H1 (cell line): ENCODE results near the gene MYO15B. TPM values are rescaled to one million over a fixed set of nuclear protein-coding genes. Genes with fewer than 3 reads are reported as not detected.

Experiments used
- CTCF ChIA-PET: fragments of 300-600 bp; sonication (Branson Sonifier 250); formaldehyde crosslinking; loops from one replicate; lab custom pipeline; 2021; ENCODE audit not compliant: partially characterized antibody; lab: Charles Lee
- POLR2A ChIA-PET: fragments of 300-600 bp; sonication (Branson Sonifier 250); formaldehyde crosslinking; loops from one replicate; lab custom pipeline; 2021; ENCODE audit warnings: inconsistent platforms; ENCODE audit not compliant: partially characterized antibody; lab: Charles Lee
- DNase-seq, 2 experiments: peaks; one replicate each; pipeline versions ENCODE4 v3.0.0 to v3.0.0-alpha.2; 2010 to 2022; ENCODE audit warnings: low spot score in 2 of 2, low read depth in 1 of 2, mixed read lengths in 1 of 2
- FAIRE-seq: peaks from 2 replicates; lab custom pipeline; 2011; peaks lifted over from hg19 to GRCh38; lab: Jason Lieb, UNC
- H2AFZ ChIP-seq: 2 replicates; pipeline ENCODE4 v1.8.1; 2012; ENCODE audit warnings: low read length, inconsistent platforms
- H2AK5ac ChIP-seq: 2 replicates; pipeline ENCODE4 v1.6.1; 2013; ENCODE audit warnings: low read depth, low read length
- H2BK120ac ChIP-seq: replicated peaks from 2 replicates; pipeline ENCODE3; 2013; ENCODE audit warnings: low read depth, low read length, inconsistent platforms
- H2BK12ac ChIP-seq: 2 replicates; pipeline ENCODE4 v1.6.1; 2013; ENCODE audit warnings: low read depth, low read length
- H2BK15ac ChIP-seq: 2 replicates; pipeline ENCODE4 v1.6.1; 2013; ENCODE audit warnings: low read length
- H2BK20ac ChIP-seq: 2 replicates; pipeline ENCODE4 v1.6.1; 2013; ENCODE audit warnings: low read length
- H2BK5ac ChIP-seq: 2 replicates; pipeline ENCODE4 v1.6.1; 2013; ENCODE audit warnings: low read depth, low read length
- H3K14ac ChIP-seq: 2 replicates; pipeline ENCODE4 v1.6.1; 2013; ENCODE audit warnings: inconsistent platforms; ENCODE audit not compliant: insufficient read length
- H3K18ac ChIP-seq: 2 replicates; pipeline ENCODE4 v1.6.1; 2013; ENCODE audit warnings: low read length; ENCODE audit errors: extremely low read depth
- H3K23ac ChIP-seq: 2 replicates; pipeline ENCODE4 v1.6.1; 2013; ENCODE audit warnings: inconsistent platforms; ENCODE audit not compliant: insufficient read length
- H3K23me2 ChIP-seq: 2 replicates; pipeline ENCODE4 v1.6.1; 2013; ENCODE audit warnings: low read depth, low read length
- H3K27ac ChIP-seq: 2 replicates; pipeline ENCODE4 v1.6.1; 2011; ENCODE audit warnings: low read depth, low read length, inconsistent platforms
- H3K27me3 ChIP-seq, 4 experiments: replicated peaks in 1 of 4; 1 replicate in 1 of 4; 2 replicates in 3 of 4; pipeline versions ENCODE4 v1.6.1 to v1.8.1; 2011 to 2013; ENCODE audit warnings: low read length in 3 of 4, mild to moderate bottlenecking in 3 of 4, inconsistent platforms in 2 of 4, mixed read lengths in 2 of 4, moderate library complexity in 1 of 4; ENCODE audit not compliant: control insufficient read depth in 3 of 4, insufficient read depth in 3 of 4; ENCODE audit errors: extremely low read depth in 1 of 4
- H3K36me3 ChIP-seq, 4 experiments: 2 replicates each; pipeline versions ENCODE4 v1.6.1 to v1.8.1; 2011 to 2013; ENCODE audit warnings: mild to moderate bottlenecking in 4 of 4, low read length in 3 of 4, moderate library complexity in 2 of 4, control low read depth in 1 of 4, inconsistent platforms in 1 of 4; ENCODE audit not compliant: insufficient read depth in 4 of 4, control insufficient read depth in 2 of 4
- H3K4ac ChIP-seq: replicated peaks from 2 replicates; pipeline ENCODE3; 2013; ENCODE audit warnings: low read length, low read depth, mixed read lengths, inconsistent platforms; ENCODE audit not compliant: insufficient read length
- H3K4me1 ChIP-seq, 4 experiments: replicated peaks in 1 of 4; 1 replicate in 1 of 4; 2 replicates in 3 of 4; pipeline versions ENCODE4 v1.6.1 to v1.8.1; 2011 to 2013; ENCODE audit warnings: low read length in 3 of 4, inconsistent platforms in 2 of 4, mixed read lengths in 1 of 4; ENCODE audit not compliant: insufficient read depth in 4 of 4, control insufficient read depth in 3 of 4
- H3K4me2 ChIP-seq, 2 experiments: 2 replicates each; pipeline versions ENCODE4 v1.6.1 to v1.8.1; 2011 to 2013; ENCODE audit warnings: low read depth in 2 of 2, low read length in 2 of 2, control low read depth in 1 of 2, inconsistent platforms in 1 of 2, mild to moderate bottlenecking in 1 of 2; ENCODE audit not compliant: insufficient read depth in 1 of 2
- H3K4me3 ChIP-seq, 4 experiments: fragments of 200-600, 300-600 bp in 1 of 4; sonication (generic), shearing (Covaris generic), sonication (Bioruptor Twin) in 1 of 4; 2 replicates each; pipeline versions ENCODE4 v1.5.1 to v1.8.1; 2011 to 2016; ENCODE audit warnings: low read length in 4 of 4, low read depth in 3 of 4, control low read depth in 2 of 4, inconsistent platforms in 2 of 4, mild to moderate bottlenecking in 2 of 4, mixed read lengths in 1 of 4, moderate library complexity in 1 of 4; ENCODE audit not compliant: insufficient read depth in 2 of 4; ENCODE audit errors: extremely low read depth in 1 of 4
- H3K56ac ChIP-seq: replicated peaks from 2 replicates; pipeline ENCODE3; 2013; ENCODE audit warnings: low read depth, mild to moderate bottlenecking, mixed read lengths, low read length, inconsistent platforms; ENCODE audit not compliant: insufficient read length
- H3K79me1 ChIP-seq: 2 replicates; pipeline ENCODE4 v1.6.1; 2013; ENCODE audit warnings: low read depth, low read length, control low read depth
- H3K79me2 ChIP-seq, 2 experiments: 2 replicates each; pipeline versions ENCODE4 v1.6.1 to v1.8.1; 2012 to 2013; ENCODE audit warnings: low read length in 2 of 2, mild to moderate bottlenecking in 2 of 2, inconsistent platforms in 1 of 2; ENCODE audit not compliant: insufficient read depth in 2 of 2, control insufficient read depth in 1 of 2
- H3K9ac ChIP-seq, 4 experiments: replicated peaks in 1 of 4; 1 replicate in 1 of 4; 2 replicates in 3 of 4; pipeline versions ENCODE4 v1.6.1 to v1.8.1; 2011 to 2013; ENCODE audit warnings: low read depth in 3 of 4, low read length in 3 of 4, control low read depth in 2 of 4, mild to moderate bottlenecking in 2 of 4, moderate library complexity in 2 of 4, inconsistent platforms in 1 of 4; ENCODE audit errors: extremely low read depth in 1 of 4
- H3K9me3 ChIP-seq, 2 experiments: 2 replicates each; pipeline versions ENCODE4 v1.6.1 to v1.8.1; 2012 to 2013; ENCODE audit warnings: mild to moderate bottlenecking in 2 of 2, moderate library complexity in 2 of 2, control low read depth in 1 of 2, inconsistent platforms in 1 of 2, low read depth in 1 of 2, low read length in 1 of 2, mixed read lengths in 1 of 2; ENCODE audit not compliant: insufficient read depth in 2 of 2
- H4K20me1 ChIP-seq, 2 experiments: replicated peaks in 1 of 2; 2 replicates each; pipeline versions ENCODE3 to v1.8.1; 2011 to 2013; ENCODE audit warnings: inconsistent platforms in 2 of 2, low read length in 2 of 2, mild to moderate bottlenecking in 1 of 2; ENCODE audit not compliant: insufficient read depth in 2 of 2, control insufficient read depth in 1 of 2
- H4K5ac ChIP-seq: 2 replicates; pipeline ENCODE4 v1.6.1; 2013; ENCODE audit warnings: low read length, low read depth, mixed read lengths, inconsistent platforms; ENCODE audit not compliant: insufficient read length
- H4K8ac ChIP-seq: 2 replicates; pipeline ENCODE4 v1.8.0; 2013; ENCODE audit warnings: mild to moderate bottlenecking, moderate library complexity, low read length, inconsistent platforms; ENCODE audit not compliant: insufficient read depth; ENCODE audit errors: extremely low read depth
- H4K91ac ChIP-seq: replicated peaks from 2 replicates; pipeline ENCODE3; 2013; ENCODE audit warnings: low read length, mixed read lengths, inconsistent platforms; ENCODE audit not compliant: insufficient read length
- BACH1 ChIP-seq: IDR thresholded peaks from 2 replicates; pipeline ENCODE4 v1.6.1; 2012; ENCODE audit warnings: low read length, improper control_type of control experiment
- CTBP2 ChIP-seq: IDR thresholded peaks from 2 replicates; pipeline ENCODE4 v1.7.0; 2011; ENCODE audit warnings: borderline replicate concordance, mild to moderate bottlenecking, moderate library complexity, mixed read lengths, low read length; ENCODE audit not compliant: insufficient read depth, insufficient read length
- GTF2F1 ChIP-seq: IDR thresholded peaks from 2 replicates; pipeline ENCODE4 v1.6.1; 2012; ENCODE audit warnings: low read depth, low read length, improper control_type of control experiment, borderline replicate concordance
- POU5F1 ChIP-seq: IDR thresholded peaks from 2 replicates; pipeline ENCODE4 v1.6.1; 2011; ENCODE audit warnings: low read depth, mild to moderate bottlenecking, low read length, moderate library complexity
- SIRT6 ChIP-seq: IDR thresholded peaks from one replicate; pipeline ENCODE4 v1.7.1; 2012; ENCODE audit warnings: low read length, inconsistent platforms
- SIX5 ChIP-seq: IDR thresholded peaks from 2 replicates; pipeline ENCODE4 v1.6.1; 2011; ENCODE audit warnings: mild to moderate bottlenecking, low read depth, low read length
- YY1 ChIP-seq: IDR thresholded peaks from 2 replicates; pipeline ENCODE4 v1.6.1; 2011; ENCODE audit warnings: low read depth, mild to moderate bottlenecking, low read length
- WGBS, 2 experiments: shearing (Covaris generic) in 1 of 2; methylation state at CpG; one replicate each; pipeline versions ENCODE4 v1.1.6 to v1.1.7; 2013 to 2015; ENCODE audit warnings: low lambda C conversion rate in 2 of 2, mixed read lengths in 2 of 2, inconsistent platforms in 1 of 2, low coverage in 1 of 2, missing lambda C conversion rate in 1 of 2; ENCODE audit not compliant: insufficient replicate concordance in 2 of 2, insufficient coverage in 1 of 2, insufficient read length in 1 of 2; ENCODE audit errors: extremely low coverage in 1 of 2, missing lambda C conversion rate in 1 of 2; 5-methylcytosine and 5-hydroxymethylcytosine counted together
- polyA plus RNA-seq, 7 experiments: library from polyadenylated mRNA; depleted of rRNA in 3 of 7; stranded (reverse) in 5 of 7; unstranded in 2 of 7; fragments of >200 nt in 5 of 7; fragments of 200-250 nt in 2 of 7; gene quantifications; 1 replicate in 5 of 7; 2 replicates in 1 of 7; 4 replicates in 1 of 7; pipeline versions ENCODE4 v1.2.1 to v1.2.3, GENCODE V29; 2011 to 2013; ENCODE audit warnings: missing spikeins in 2 of 7, mixed read lengths in 2 of 7
- total RNA-seq: library from RNA; stranded (reverse); fragmentation: NEBNext Ultra II Directional; extraction: Animal tissue kit (Norgen Biotek cat#: 25700); gene quantifications from 2 replicates; pipeline ENCODE4 v1.2.1, GENCODE V29; 2021
- TF ChIP-seq, protein P1 (sequence below): IDR thresholded peaks from 2 replicates; pipeline ENCODE4 v1.6.1; 2011; ENCODE audit warnings: low read depth, mild to moderate bottlenecking, low read length; ENCODE audit not compliant: insufficient read depth
- TF ChIP-seq, protein P2 (sequence below), 3 experiments: IDR thresholded peaks; 1 replicate in 2 of 3; 2 replicates in 1 of 3; pipeline versions ENCODE4 v1.5.1 to v1.6.1; 2011; ENCODE audit warnings: low read length in 3 of 3, mild to moderate bottlenecking in 3 of 3, inconsistent platforms in 2 of 3, low read depth in 1 of 3, moderate library complexity in 1 of 3; ENCODE audit not compliant: insufficient read depth in 1 of 3; ENCODE audit errors: control extremely low read depth in 1 of 3
- TF ChIP-seq, protein P3 (sequence below): IDR thresholded peaks from 2 replicates; pipeline ENCODE4 v1.6.1; 2011; ENCODE audit warnings: low read length, improper control_type of control experiment

Gene MYO15B
- total and polyA plus RNA-seq, 2 of the 8 experiments (the other 6 are each of a cell fraction or from before 2014, with no cell fraction given), result 7.1 to 11.2 TPM

DNA sequence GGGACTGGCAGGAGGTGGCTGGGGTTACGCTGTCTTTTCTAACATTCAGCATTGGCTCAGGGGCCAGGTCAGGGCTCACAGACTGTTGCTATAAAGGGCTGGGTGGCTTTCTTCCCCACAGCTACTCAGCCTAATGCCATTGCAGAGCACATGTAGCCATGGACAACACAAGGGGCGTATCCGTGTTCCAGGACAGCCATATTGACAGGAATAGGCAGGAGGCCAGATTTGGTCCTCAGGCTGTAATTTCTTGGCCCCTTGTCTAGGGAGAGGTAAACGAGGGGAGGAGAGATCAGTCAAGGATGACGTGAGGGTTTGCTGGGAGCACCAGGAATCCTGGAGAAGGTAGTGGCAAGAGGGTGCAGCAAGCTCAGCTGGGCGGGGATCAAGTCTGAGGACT, 21.2 kb upstream of the MYO15B start:
- Histone ChIP-seq H3K9me3 (no peaks in the 10 kb centered on the region), H3K27ac (no peak overlapping the region), H3K79me1 (no peaks in the 10 kb centered on the region), H4K8ac (no peak overlapping the region), H3K14ac (no peak overlapping the region), H3K27me3 (no peaks in the 10 kb centered on the region), H2AK5ac (no peak overlapping the region), H3K23ac (no peak overlapping the region), H3K56ac (no peak overlapping the region), H3K9ac (no peak overlapping the region), H3K4me1 (no peaks in the 10 kb centered on the region), H2BK120ac (no peak overlapping the region), H3K23me2 (no peaks in the 10 kb centered on the region), H2BK15ac (no peak overlapping the region), H2BK5ac (no peak overlapping the region; the same call in 1 of the 2 replicates), H4K5ac (no peak overlapping the region), H3K4me3 (no peak overlapping the region), H3K79me2 (no peaks in the 10 kb centered on the region), H3K4ac (no peak overlapping the region), H2BK12ac (no peak overlapping the region), H4K91ac (no peak overlapping the region), H2AFZ (no peak overlapping the region), H2BK20ac (no peak overlapping the region), H3K4me2 (no peak overlapping the region), H3K36me3 (peaks cover 3 to 18% (median 14%) of the 10 kb centered on the region in 4 experiments), H3K18ac (no peak overlapping the region), H4K20me1 (peaks cover 1 to 2% of the 10 kb centered on the region in 2 experiments)
- CTCF ChIA-PET, result no interaction called here
- 81% methylated on average over 6 of the region's 6 CpGs; no CpG with 5 or more reads in 1 of the 2 experiments for WGBS, 2 experiments
- DNase-seq (no peak), FAIRE-seq (no peak)
- POLR2A ChIA-PET, result interaction anchor here (0.6 kb wide), 1 partner anchor 13 kb away, joined by 4 read pairs; no protein-coding TSS in a partner anchor
- TF ChIP-seq POU5F1, result no peak
- TF ChIP-seq, protein P1, sequence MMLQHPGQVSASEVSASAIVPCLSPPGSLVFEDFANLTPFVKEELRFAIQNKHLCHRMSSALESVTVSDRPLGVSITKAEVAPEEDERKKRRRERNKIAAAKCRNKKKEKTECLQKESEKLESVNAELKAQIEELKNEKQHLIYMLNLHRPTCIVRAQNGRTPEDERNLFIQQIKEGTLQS, result no peak
- no peak for TF ChIP-seq CTBP2
- TF ChIP-seq, protein P2, sequence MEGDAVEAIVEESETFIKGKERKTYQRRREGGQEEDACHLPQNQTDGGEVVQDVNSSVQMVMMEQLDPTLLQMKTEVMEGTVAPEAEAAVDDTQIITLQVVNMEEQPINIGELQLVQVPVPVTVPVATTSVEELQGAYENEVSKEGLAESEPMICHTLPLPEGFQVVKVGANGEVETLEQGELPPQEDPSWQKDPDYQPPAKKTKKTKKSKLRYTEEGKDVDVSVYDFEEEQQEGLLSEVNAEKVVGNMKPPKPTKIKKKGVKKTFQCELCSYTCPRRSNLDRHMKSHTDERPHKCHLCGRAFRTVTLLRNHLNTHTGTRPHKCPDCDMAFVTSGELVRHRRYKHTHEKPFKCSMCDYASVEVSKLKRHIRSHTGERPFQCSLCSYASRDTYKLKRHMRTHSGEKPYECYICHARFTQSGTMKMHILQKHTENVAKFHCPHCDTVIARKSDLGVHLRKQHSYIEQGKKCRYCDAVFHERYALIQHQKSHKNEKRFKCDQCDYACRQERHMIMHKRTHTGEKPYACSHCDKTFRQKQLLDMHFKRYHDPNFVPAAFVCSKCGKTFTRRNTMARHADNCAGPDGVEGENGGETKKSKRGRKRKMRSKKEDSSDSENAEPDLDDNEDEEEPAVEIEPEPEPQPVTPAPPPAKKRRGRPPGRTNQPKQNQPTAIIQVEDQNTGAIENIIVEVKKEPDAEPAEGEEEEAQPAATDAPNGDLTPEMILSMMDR (IDR thresholded peaks at IDR 0.05; ENCODE audit: control extremely low read depth in 1 of 3, insufficient read depth in 1 of 3, low read depth in 1 of 3, low read length in 3 of 3), result no peak
- TF ChIP-seq GTF2F1, result no peak
- TF ChIP-seq YY1, result no peak
- TF ChIP-seq SIX5, result no peak
- no peak for TF ChIP-seq SIRT6
- no peak for TF ChIP-seq BACH1
- TF ChIP-seq, protein P3, sequence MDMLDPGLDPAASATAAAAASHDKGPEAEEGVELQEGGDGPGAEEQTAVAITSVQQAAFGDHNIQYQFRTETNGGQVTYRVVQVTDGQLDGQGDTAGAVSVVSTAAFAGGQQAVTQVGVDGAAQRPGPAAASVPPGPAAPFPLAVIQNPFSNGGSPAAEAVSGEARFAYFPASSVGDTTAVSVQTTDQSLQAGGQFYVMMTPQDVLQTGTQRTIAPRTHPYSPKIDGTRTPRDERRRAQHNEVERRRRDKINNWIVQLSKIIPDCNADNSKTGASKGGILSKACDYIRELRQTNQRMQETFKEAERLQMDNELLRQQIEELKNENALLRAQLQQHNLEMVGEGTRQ, result no peak
